Measurements from ENCODE around the gene ARHGAP26.

The ARHGAP26 gene

GRCh38 chr5:142792012-142792864 lies 22.1 kb downstream of the ARHGAP26 start:
- Histone ChIP-seq H3K4me1 (ENCODE audit: control insufficient read depth in 1 of 2, insufficient read depth in 1 of 2, low read depth in 1 of 2, low read length in 1 of 2) (peaks cover 47 to 67% of the 10 kb centered on the region in 2 experiments), H3K4me3 (ENCODE audit: low read depth in 1 of 2, low read length in 1 of 2) (no peak overlapping the region)

GRCh38 chr5:142792865-142793232 lies 22.7 kb downstream of the ARHGAP26 start:
- no peak overlapping the region for H3K4me3 ChIP-seq (ENCODE audit: low read depth in 1 of 2, low read length in 1 of 2)
- H3K36me3 ChIP-seq, result peaks cover 24% of the 10 kb centered on the region
- peak overlapping the region; percentile 36 for H3K27ac ChIP-seq
- H3K4me1 ChIP-seq (ENCODE audit: control insufficient read depth in 1 of 2, insufficient read depth in 1 of 2, low read depth in 1 of 2, low read length in 1 of 2), result peaks cover 53 to 70% of the 10 kb centered on the region in 2 experiments
- H3K9me3 ChIP-seq, result no peaks in the 10 kb centered on the region
- no peaks in the 10 kb centered on the region for H3K27me3 ChIP-seq
- TF ChIP-seq CTCF (IDR thresholded peaks at IDR 0.05), result no peak

More at GRCh38 chr5:142792012-142792864, 22.1 kb downstream of the ARHGAP26 start:
- H3K9me3 ChIP-seq, result no peaks in the 10 kb centered on the region
- no peaks in the 10 kb centered on the region for H3K27me3 ChIP-seq
- H3K36me3 ChIP-seq, result peaks cover 24% of the 10 kb centered on the region
- no peak for TF ChIP-seq CTCF (IDR thresholded peaks at IDR 0.05)
- H3K27ac ChIP-seq, result peak overlapping the region; percentile 36

- Histone ChIP-seq H3K9me3 (no peaks in the 10 kb centered on the region), H3K4me3 (ENCODE audit: low read depth in 1 of 2, low read length in 1 of 2) (peak overlapping the region; percentile 32 to 35), H3K27ac (peak overlapping the region; percentile 97), H3K36me3 (peaks cover 16% of the 10 kb centered on the region), H3K4me1 (ENCODE audit: control insufficient read depth in 1 of 2, insufficient read depth in 1 of 2, low read depth in 1 of 2, low read length in 1 of 2) (peaks cover 70 to 82% of the 10 kb centered on the region in 2 experiments), H3K27me3 (no peaks in the 10 kb centered on the region)
- no peak for TF ChIP-seq CTCF (IDR thresholded peaks at IDR 0.05)
Observed at GRCh38 chr5:142794537-142794936, 24.4 kb downstream of the ARHGAP26 start.

- peak overlapping the region; percentile 32 to 35 for H3K4me3 ChIP-seq (ENCODE audit: low read depth in 1 of 2, low read length in 1 of 2)
- no peaks in the 10 kb centered on the region for H3K9me3 ChIP-seq
- H3K36me3 ChIP-seq, result peaks cover 13% of the 10 kb centered on the region
- no peaks in the 10 kb centered on the region for H3K27me3 ChIP-seq
- H3K27ac ChIP-seq, result peak overlapping the region; percentile 97
- no peak for TF ChIP-seq CTCF (IDR thresholded peaks at IDR 0.05)
- H3K4me1 ChIP-seq (ENCODE audit: control insufficient read depth in 1 of 2, insufficient read depth in 1 of 2, low read depth in 1 of 2, low read length in 1 of 2), result peaks cover 76 to 82% of the 10 kb centered on the region in 2 experiments
Observed at GRCh38 chr5:142795251-142795650, 25.1 kb downstream of the ARHGAP26 start.

- Histone ChIP-seq H3K4me3 (ENCODE audit: low read depth in 1 of 2, low read length in 1 of 2) (peak overlapping the region; percentile 0 to 59), H3K27me3 (no peaks in the 10 kb centered on the region), H3K4me1 (ENCODE audit: control insufficient read depth in 1 of 2, insufficient read depth in 1 of 2, low read depth in 1 of 2, low read length in 1 of 2) (peaks cover 81 to 87% of the 10 kb centered on the region in 2 experiments), H3K27ac (peak overlapping the region; percentile 97), H3K9me3 (no peaks in the 10 kb centered on the region), H3K36me3 (peaks cover 13% of the 10 kb centered on the region)
- no peak for TF ChIP-seq CTCF (IDR thresholded peaks at IDR 0.05)
Observed at GRCh38 chr5:142796492-142797109, 26.4 kb downstream of the ARHGAP26 start.

All from neutrophil (primary cell).